COR-L47 (cell line): ENCODE data around the gene PRKRIP1.
"Not testable (repeated sequence)": the region's sequence is repeated elsewhere in the genome, so short reads cannot be mapped to it uniquely, and the experiment has no call there.

ENCODE experiments used
- DNase-seq: peaks from one replicate; lab custom pipeline; 2025; lab: John Stamatoyannopoulos, UW

PRKRIP1 gene

DNA sequence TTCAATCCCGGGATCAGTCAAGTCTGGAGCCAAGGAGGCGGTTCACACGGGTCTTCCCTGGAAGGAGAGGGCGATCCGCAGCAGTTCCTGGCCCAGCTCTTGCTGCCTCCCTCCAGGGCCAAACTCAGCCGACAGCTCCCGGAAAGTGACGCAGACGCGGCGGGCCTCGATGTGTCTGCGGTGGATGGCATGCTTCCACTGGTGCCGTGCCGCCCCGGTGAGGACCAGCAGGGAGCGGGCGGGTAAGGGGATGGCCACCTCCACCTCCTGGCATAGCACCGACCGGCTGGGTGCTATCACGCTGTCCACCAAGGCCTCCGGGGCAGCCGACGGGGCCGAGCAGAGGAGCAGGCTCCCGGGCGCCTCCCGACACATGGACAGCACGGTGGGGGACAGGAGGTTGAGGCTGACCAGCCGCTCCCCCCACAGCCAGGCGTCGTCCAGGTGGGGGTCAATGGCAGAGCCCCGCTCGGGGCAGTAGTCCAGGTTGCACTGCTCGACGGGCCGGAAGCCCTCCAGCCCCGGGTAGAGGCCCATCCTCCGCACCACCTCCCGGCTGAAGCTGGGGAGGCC, 61.3 kb downstream of the PRKRIP1 start:
- no peak for DNase-seq

GRCh38 chr7:102459221-102459844, 63.2 kb downstream of the PRKRIP1 start:
- DNase-seq = no peak

GRCh38 chr7:102460467-102460866, 64.3 kb downstream of the PRKRIP1 start:
- DNase-seq = no peak

GRCh38 chr7:102463841-102464576, 67.8 kb downstream of the PRKRIP1 start:
- DNase-seq = no peak

GRCh38 chr7:102464577-102465280, 68.6 kb downstream of the PRKRIP1 start, which contains the start of the genes ALKBH4 and LRWD1:
Gene ALKBH4 (minus strand): TSS chr7:102464863. CDS start chr7:102464836, 27 bp downstream.
Gene LRWD1 (plus strand): TSS chr7:102464984. CDS start chr7:102465081, 97 bp downstream.
- DNase-seq = peak; percentile 95

GRCh38 chr7:102466097-102466496, 69.9 kb downstream of the PRKRIP1 start:
- DNase-seq = no peak

DNA sequence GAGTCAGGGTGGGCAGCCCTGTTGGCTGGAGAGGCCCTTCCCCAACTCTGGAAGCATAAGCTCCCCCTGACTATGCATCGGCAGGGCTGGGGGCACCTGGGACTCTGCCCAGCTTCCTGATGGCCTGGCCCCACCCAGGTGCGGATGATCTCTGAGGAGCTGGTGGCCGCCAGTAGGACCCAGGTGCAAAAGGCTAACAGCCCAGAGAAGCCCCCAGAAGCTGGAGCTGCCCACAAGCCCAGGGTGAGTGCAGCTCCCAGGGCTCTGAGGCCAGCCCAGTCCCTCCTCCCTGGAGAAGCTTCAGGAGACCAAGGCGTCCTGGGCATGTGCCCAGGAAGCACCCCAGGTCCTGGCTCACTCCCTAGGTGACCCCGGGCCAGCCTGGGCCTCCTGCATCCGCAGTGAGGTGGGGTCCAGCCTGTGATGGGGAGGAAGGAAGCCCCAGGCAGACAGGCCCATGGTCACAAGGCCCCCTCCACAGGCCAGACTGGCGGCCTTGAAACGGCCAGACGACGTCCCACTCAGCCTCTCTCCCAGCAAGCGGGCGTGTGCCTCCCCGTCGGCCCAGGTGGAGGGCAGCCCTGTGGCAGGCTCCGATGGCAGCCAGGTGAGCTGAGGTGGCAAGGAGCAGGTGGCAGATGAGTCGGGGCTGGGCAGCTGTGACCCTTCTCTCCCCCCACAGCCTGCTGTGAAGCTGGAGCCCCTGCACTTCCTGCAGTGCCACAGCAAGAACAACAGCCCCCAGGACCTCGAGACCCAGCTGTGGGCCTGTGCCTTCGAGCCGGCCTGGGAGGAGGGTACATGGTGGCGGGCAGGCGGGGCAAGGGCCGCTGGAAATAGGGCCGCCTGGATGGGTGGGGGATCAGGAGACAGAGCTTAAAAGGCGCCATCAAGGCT, 71.7 kb downstream of the PRKRIP1 start:
- DNase-seq = no peak

DNA sequence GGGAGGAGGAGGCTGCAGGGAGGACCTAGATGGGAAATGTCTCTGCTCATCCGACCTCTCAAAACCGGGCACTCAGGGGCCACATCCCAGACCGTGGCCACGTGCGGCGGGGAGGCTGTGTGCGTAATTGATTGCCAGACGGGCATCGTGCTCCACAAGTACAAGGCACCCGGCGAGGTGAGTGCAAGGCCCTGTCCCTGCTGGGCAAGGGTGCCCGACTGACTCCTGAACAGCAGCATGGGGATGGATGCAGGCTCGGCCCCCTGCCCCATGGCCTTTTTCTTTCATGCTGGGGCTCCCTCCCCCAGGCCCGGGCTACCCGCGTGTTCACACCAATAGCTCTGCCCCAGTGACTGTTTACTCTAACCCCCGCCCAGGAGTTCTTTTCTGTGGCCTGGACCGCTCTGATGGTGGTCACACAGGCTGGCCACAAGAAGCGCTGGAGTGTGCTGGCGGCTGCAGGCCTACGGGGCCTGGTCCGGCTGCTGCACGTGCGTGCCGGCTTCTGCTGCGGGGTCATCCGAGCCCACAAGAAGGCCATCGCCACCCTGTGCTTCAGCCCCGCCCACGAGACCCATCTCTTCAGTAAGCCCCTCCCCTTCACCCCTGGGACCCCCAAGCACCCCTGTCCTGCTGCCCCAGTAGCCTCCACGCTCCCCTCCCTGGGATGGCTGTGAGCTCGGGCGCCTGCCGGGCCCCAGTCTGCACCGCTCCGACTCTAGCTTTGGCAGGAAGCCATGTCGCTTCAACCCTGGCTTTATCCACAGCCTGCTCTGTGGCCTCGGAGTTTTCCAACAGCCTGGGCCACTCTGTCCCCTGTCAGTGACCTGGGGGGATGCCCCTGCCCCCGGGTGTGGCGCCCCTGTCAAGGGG, 72.6 kb downstream of the PRKRIP1 start:
- no peak for DNase-seq

- no peak for DNase-seq
These were observed 73.3 kb downstream of the PRKRIP1 start for GRCh38 chr7:102469351-102469971.

- no peak for DNase-seq
These were observed 74.0 kb downstream of the PRKRIP1 start for GRCh38 chr7:102469972-102470825.

GRCh38 chr7:102471791-102472125, 75.6 kb downstream of the PRKRIP1 start:
- no peak for DNase-seq

DNA sequence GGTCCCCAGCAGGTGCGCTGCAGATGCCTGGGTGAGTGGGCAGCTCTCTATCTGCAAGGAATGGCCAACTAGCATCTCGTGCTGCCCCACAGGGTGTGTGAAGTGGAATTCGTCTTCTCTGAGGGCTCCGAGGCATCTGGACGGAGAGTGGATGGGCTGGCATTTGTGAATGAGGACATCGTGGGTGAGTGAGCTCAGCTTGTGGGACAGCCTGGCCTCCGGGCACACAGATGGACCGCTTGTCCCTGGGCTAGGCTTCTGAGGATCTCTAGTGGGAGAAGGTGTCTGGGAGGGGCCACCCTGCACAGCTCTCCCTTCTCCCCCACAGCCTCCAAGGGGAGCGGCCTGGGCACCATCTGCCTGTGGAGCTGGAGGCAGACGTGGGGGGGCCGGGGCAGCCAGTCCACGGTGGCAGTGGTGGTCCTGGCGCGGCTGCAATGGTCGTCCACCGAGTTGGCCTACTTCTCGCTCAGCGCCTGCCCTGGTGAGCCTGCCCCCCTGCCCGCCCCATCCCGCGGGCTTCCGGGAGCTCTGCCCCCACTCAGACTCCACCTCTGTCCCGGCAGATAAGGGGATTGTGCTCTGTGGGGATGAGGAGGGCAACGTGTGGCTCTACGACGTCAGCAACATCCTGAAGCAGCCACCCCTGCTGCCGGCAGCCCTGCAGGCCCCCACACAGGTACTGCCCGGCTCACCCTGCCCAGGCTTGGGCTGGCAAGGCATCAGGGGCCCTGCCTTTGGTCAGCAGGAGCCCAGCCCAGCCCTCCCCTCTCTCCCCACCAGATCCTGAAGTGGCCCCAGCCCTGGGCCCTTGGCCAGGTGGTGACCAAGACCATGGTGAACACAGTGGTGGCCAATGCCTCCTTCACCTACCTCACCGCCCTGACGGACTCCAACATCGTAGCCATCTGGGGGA, 76.2 kb downstream of the PRKRIP1 start:
- no peak for DNase-seq

DNA sequence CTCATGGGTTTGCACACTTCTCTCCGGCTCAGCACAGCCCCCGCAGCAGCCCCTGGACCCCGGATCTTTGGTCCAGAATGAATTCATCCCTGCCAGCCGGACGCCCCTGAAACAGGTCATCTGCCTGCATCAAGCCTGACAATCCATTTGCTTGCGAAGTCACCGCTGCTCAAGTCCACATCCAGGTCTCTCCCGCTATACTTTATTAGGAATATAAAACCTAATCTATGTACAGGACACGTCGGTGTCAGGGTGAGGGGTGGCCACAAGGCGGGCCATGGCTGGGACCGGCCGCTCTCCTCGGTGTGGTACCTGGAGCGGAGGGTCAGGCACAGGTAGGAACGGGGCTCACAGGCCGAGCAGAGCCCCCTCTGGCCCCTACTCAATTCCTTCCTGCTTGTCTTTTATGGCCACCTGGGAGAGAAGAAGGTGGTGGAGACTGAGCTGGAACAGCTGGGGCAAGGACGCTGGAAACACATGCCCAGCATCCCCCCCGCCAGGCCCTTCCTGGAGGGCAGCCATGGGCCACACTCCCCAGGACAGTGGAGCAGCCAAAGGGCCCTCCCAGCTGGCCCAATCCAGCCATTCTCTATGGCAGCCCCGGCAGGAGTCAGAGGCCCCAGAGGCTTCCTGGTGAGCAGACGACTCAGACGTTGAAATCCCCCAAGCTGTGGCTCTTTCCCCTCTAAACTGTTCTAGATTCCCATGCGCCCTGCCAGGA, 77.3 kb downstream of the PRKRIP1 start:
- DNase-seq = no peak

DNA sequence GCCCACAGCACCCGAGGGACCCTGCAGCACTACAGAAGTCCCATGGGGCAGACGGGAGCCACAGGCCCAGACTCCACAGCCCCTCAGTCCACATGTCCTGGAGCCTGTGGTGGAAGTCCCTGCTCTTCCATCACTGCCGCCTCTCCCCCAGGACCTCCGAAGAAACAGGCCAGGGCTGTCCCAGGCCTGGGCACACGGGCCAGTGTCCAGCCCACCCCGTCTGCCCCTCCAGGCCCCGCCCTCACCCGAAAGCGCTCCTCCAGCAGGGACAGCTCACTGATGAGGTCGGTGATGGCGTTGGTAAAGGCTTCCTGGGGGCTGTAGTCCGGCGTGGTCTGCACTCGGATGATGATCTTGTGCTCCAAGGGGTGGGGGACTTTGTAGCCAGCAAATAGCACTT, 78.0 kb downstream of the PRKRIP1 start:
- DNase-seq = not testable (repeated sequence)

- not testable (repeated sequence) for DNase-seq
These were observed 78.7 kb downstream of the PRKRIP1 start for GRCh38 chr7:102474736-102475435.
